T-helper 2 cell (primary cell): ENCODE results near the gene IFIT1B.

ENCODE experiments used
- DNase-seq, 5 experiments: peaks; one replicate each; pipeline versions ENCODE4 v3.0.0 to v3.0.0-alpha.2; 2012 to 2022

The IFIT1B gene

DNA sequence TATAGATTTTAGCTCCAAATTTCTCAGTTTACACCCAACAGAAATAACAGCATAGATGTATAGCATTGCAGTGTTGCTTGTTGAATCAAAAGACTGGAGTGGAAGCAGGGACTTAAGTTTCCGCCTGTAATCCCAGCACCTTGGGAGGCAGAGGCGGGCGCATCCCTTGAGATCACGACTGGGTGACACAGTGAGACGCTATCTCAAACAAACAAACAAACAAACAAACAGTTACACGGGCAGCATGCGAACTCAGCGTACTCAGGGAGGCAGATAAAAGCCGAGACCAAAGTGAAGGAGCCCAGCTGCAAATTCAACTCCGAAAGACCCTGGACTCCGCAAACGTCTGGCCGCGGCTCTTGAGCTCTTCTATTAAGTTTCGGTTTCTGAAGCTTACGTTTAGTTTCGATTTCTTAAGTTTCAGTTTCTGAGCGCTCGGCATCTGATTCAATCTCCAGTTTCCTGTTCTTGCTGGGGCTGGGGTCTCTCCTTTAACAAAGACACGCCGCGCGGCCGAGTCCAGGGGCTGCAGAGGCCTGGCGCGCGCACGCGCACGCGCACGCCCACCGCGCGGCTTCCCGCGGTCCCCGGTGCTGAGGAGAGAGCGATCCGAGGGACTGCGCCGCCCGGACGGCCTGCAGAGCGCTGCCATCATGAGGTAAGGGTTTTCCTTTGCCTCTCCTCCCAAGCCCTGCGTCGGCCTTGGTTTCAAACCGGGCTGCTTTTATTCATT, 36.5 kb downstream of the IFIT1B start, which contains the start of gene IFIT5:
Gene IFIT5, plus strand, starts transcription at position 423 of the 733 bp plus-strand sequence. Its CDS starts 231 bp downstream, at position 654.
- peak; percentile 38 to 86 (median 60) for DNase-seq

DNA sequence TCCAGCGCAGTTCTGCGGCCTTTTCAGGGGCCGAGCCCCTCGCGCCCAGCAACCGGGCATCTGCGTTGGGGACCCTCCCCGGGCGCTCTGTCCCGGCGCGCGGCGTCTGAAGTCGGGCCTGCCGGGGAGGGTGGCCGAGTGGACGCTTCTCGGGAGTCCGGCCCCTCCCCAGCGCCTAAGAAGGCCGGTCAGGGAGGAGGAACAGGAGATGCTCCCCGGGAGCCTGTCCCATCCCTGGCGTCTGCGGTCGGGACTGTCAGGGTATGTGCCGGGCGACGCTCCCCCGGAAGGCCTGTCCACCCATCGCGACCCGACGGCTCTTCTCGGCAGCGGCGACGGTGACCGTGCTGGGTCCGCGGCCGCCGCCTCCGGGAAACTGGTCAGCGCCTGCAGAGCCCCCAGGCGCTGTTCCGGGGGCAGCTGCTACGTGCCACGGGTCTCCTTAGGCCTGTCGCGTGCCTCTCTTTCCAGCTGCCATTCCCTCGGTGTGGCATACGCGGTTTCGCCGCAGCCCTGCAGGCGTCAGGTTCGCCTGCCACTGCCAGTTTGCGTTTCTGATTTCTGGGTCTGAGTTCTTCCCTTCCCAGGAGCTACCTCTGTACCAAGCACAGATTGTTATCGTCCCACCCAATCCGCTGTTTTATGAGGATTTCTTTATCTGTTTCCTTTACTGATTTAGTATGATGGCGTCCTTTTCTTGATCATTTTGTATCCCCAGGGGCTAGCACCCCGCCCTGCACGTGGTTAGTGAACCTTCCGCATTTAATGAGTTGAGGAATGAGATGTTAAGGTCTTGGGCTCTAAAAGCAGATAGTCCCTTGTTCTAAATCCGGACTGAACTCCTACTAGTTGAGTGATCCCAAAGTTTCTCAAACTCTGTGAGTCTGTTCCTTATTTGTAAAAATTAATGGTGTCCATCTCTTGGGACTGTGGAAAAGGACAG, 37.3 kb downstream of the IFIT1B start:
- peak; percentile 5 to 51 (median 37) for DNase-seq

DNA sequence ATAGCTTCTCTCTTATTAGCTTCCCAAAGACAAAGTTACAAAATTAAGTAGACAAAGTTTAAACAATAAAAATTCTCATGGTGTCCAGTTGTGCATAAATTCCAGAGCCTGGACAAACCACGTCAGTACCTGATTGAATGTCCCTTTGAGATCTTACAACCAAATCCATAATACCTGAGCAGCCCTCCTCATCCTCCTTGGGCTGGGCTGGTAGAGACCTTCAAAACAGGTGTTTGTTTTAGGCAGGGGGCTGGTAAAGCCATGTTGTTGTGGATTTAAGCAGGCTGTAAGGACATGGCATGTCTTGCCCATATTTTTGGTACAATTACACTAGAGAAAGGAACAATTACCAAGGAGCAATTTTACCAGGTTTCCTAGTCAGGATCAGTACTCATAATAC, 38.6 kb downstream of the IFIT1B start:
- DNase-seq = no peak

DNA sequence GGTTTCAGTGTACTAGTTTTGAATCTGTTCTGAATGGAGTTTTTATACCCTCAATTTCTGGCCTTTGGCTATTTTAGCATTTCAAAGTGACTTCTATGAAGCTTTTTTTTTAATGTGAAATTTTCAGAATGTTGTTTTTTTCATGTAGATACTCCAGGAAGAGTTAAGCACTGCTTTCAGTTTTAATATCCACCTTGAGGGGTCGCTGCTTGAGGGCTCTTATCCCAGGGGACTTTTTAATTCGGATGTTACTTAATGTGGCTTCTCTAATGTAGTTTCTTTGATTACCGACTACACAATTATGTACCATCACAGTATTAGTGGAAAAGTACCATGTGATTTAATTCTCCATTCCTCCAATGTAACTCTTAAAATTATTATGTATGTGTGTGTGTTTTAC, 41.7 kb downstream of the IFIT1B start:
- DNase-seq = peak in 2 of 5 experiments; percentile 10 to 26

GRCh38 chr10:89421018-89421476, 43.2 kb downstream of the IFIT1B start:
- no peak for DNase-seq

DNA sequence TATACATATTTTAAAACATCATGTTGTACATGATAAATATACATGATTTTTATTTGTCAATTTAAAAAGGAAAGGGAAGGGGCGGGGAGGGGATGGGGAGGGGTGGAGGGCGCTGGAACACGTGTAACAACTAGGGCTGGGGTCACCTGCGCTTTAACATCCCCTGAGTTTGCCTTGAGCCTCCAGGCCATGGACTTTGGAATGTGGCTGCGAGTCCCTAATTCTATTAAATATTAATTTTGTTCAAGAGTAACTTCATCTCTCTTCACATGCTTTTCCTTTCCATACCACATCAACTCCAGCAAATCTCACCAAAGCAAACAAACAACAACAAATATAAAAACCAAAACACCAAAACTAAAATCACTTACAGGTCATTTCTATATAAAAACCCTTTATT, 47.1 kb downstream of the IFIT1B start:
- DNase-seq = no peak

DNA sequence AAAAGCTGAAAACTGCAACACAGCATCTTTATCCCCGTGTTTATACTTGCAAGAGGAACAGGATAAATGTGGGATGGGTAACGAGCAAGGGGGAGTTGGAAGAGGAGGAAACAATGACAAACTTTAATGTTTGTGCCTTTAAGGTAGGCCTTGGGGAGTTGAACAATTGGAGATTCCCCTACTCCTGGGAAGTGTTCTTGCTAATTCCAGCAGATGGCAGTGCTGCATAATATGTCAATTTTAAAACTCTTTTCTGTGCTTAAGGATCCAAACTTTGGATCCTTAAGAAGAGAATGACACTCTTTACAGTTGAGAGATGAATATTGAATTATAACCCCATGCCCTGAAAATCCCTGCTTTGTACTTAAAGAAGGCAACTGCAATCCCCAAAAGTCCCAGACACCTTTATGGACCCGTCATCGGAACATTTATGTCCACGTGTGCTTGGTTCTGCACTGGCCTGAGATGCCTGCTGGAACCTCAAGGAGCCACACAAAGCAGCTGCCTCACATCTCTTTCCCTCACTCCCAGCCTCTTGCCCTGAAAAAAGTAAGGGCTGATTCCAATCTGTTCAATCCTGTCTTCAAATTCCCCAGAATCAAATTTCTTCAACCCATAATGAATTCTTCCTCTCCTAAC, 48.5 kb downstream of the IFIT1B start:
- DNase-seq = peak in 1 of 5 experiments; percentile 37

DNA sequence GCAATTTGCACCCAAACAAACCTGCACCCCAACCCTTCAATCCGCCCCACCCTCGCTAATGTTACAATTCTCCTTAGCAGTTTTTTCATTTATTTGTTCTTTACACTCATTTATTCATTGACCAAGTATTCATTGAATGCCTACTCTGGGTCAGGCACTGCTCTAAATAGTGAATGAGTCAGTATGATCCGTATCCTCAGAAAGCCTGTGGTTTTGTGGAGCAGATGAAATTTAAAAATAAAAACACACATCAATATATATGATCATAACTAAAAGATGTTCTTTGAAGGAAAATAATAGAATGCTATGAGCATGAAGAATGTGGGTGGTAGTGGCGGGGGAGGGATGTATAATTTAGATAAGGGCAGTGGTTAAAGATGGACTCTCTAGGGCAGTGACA, 49.8 kb downstream of the IFIT1B start:
- no peak for DNase-seq

DNA sequence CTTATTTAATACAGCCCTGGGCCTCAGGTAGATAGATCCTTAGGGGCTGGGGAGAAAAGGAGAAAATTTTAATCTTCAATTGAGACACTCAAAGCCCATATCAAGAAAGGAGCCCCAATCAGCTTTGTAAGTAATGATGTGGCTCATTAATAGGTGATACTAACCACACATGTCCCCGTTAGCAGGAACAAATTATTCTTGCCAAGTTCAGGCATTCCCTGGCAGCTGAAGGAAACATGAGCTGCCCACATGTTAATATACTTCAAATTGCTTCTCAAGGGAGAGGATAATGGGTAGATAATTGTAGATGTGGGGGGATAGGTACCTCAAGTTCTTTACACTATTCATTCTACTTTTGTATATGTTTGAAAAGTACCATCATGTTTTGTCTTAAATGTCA, 51.0 kb downstream of the IFIT1B start:
- DNase-seq = no peak

GRCh38 chr10:89431977-89432376, 54.1 kb downstream of the IFIT1B start:
- DNase-seq = no peak
